Measurements from ENCODE around the gene PIEZO2.

DNA sequence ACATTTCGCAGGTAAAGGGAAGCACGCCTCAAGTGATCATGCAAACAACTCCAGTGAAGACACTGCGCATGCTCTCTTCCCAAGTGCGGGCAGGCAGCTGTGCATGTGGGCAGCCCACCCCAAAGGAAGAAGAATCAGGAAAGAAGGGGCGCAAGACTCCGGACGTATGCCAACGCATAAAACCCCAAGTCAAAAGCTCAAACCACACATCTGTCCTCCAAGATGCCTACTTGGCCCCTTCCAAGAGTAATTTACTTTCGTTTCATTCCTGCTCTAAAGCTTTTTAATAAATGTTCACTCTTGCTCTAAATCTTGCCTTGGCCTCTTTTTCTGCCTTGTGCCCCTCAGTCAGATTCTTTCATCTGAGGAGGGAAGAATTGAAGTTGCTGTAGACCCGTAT lies 254.9 kb downstream of the PIEZO2 start:
- TF ChIP-seq POLR2AphosphoS5 (IDR thresholded peaks at IDR 0.05; ENCODE audit: low read depth, low read length) (no peak), POLR2A (IDR thresholded peaks at IDR 0.05; ENCODE audit: low read depth, low read length) (no peak)

Measured in GM12892 (cell line).